H9 (cell line): Measurements from ENCODE around the gene AFAP1. TPM values are rescaled to one million over a fixed set of nuclear protein-coding genes. Genes with fewer than 3 reads are reported as not detected.

ENCODE experiments used
- DNase-seq: peaks from one replicate; pipeline ENCODE4 v3.0.0-alpha.2; 2017
- H2AFZ ChIP-seq: one replicate; pipeline ENCODE4 v1.6.1; 2013; ENCODE audit warnings: mild to moderate bottlenecking, low read length, control low read depth, moderate library complexity
- H2AK5ac ChIP-seq: 2 replicates; pipeline ENCODE4 v1.6.1; 2013; ENCODE audit warnings: low read length, control low read depth, mixed read lengths; ENCODE audit not compliant: insufficient read length
- H2BK120ac ChIP-seq: one replicate; pipeline ENCODE4 v1.6.1; 2013; ENCODE audit warnings: low read depth, mild to moderate bottlenecking, low read length, control low read depth, inconsistent platforms; ENCODE audit not compliant: poor library complexity, severe bottlenecking
- H2BK12ac ChIP-seq: 2 replicates; pipeline ENCODE4 v1.6.1; 2013; ENCODE audit warnings: low read length, control low read depth, mixed read lengths, low read depth; ENCODE audit not compliant: insufficient read length
- H2BK15ac ChIP-seq: 2 replicates; pipeline ENCODE4 v1.6.1; 2013; ENCODE audit warnings: low read depth, low read length, control low read depth
- H2BK20ac ChIP-seq: one replicate; pipeline ENCODE4 v1.6.1; 2013; ENCODE audit warnings: low read depth, mild to moderate bottlenecking, low read length, control low read depth, inconsistent platforms; ENCODE audit not compliant: poor library complexity, severe bottlenecking
- H2BK5ac ChIP-seq: 2 replicates; pipeline ENCODE4 v1.6.1; 2013; ENCODE audit warnings: low read length, control low read depth, mixed read lengths; ENCODE audit not compliant: insufficient read length
- H3K14ac ChIP-seq: 2 replicates; pipeline ENCODE4 v1.6.1; 2013; ENCODE audit warnings: low read length, control low read depth; ENCODE audit not compliant: insufficient read depth
- H3K18ac ChIP-seq: 2 replicates; pipeline ENCODE4 v1.6.1; 2013; ENCODE audit warnings: low read depth, mild to moderate bottlenecking, mixed read lengths, low read length, control low read depth; ENCODE audit not compliant: insufficient read length
- H3K23ac ChIP-seq: 2 replicates; pipeline ENCODE4 v1.6.1; 2013; ENCODE audit warnings: low read length, control low read depth, mixed read lengths, low read depth; ENCODE audit not compliant: insufficient read length
- H3K23me2 ChIP-seq: 2 replicates; pipeline ENCODE4 v1.6.1; 2013; ENCODE audit warnings: low read depth, mild to moderate bottlenecking, mixed read lengths, low read length, control low read depth; ENCODE audit not compliant: insufficient read length, poor library complexity, severe bottlenecking
- H3K27ac ChIP-seq: 2 replicates; pipeline ENCODE4 v1.5.1; 2013; ENCODE audit warnings: low read length, control low read depth, mixed read lengths, low read depth; ENCODE audit not compliant: insufficient read length
- H3K27me3 ChIP-seq: 2 replicates; pipeline ENCODE4 v1.6.1; 2013; ENCODE audit warnings: low read length, control low read depth, inconsistent platforms; ENCODE audit not compliant: insufficient read depth
- H3K4ac ChIP-seq: 2 replicates; pipeline ENCODE4 v1.6.1; 2013; ENCODE audit warnings: low read depth, mild to moderate bottlenecking, control low read depth, inconsistent platforms, low read length, moderate library complexity
- H3K4me1 ChIP-seq: 2 replicates; pipeline ENCODE4 v1.6.1; 2013; ENCODE audit warnings: low read length, control low read depth, inconsistent platforms; ENCODE audit not compliant: insufficient read depth
- H3K4me2 ChIP-seq: 2 replicates; pipeline ENCODE4 v1.6.1; 2013; ENCODE audit warnings: low read length, control low read depth, mixed read lengths; ENCODE audit not compliant: insufficient read length, insufficient read depth
- H3K56ac ChIP-seq: 2 replicates; pipeline ENCODE4 v1.6.1; 2013; ENCODE audit warnings: low read depth, mild to moderate bottlenecking, mixed read lengths, low read length, control low read depth; ENCODE audit not compliant: insufficient read length
- H3K79me1 ChIP-seq: 2 replicates; pipeline ENCODE4 v1.6.1; 2013; ENCODE audit warnings: low read depth, mild to moderate bottlenecking, moderate library complexity, low read length, control low read depth, inconsistent platforms; ENCODE audit not compliant: insufficient read depth, poor library complexity, severe bottlenecking
- H3K79me2 ChIP-seq: 2 replicates; pipeline ENCODE4 v1.6.1; 2013; ENCODE audit warnings: low read length, control low read depth, inconsistent platforms; ENCODE audit not compliant: insufficient read depth
- H3K9ac ChIP-seq: 2 replicates; pipeline ENCODE4 v1.6.1; 2013; ENCODE audit warnings: low read length, control low read depth, mixed read lengths; ENCODE audit not compliant: insufficient read length; ENCODE audit errors: extremely low read depth
- H3K9me3 ChIP-seq: one replicate; pipeline ENCODE4 v1.6.1; 2013; ENCODE audit warnings: low read depth, low read length, inconsistent platforms; ENCODE audit not compliant: control insufficient read depth
- H3T11ph ChIP-seq: one replicate; pipeline ENCODE4 v1.6.1; 2013; ENCODE audit warnings: mild to moderate bottlenecking, low read length, control low read depth, inconsistent platforms
- H4K20me1 ChIP-seq: one replicate; pipeline ENCODE4 v1.6.1; 2013; ENCODE audit not compliant: control insufficient read depth, insufficient read length, insufficient read depth
- H4K5ac ChIP-seq: 2 replicates; pipeline ENCODE4 v1.6.1; 2013; ENCODE audit warnings: low read depth, mild to moderate bottlenecking, mixed read lengths, low read length, control low read depth; ENCODE audit not compliant: insufficient read length
- H4K8ac ChIP-seq: replicated peaks from 2 replicates; pipeline ENCODE4 v1.6.1; 2013; ENCODE audit warnings: low read length, control low read depth, mixed read lengths, low read depth; ENCODE audit not compliant: insufficient read length
- H4K91ac ChIP-seq: 2 replicates; pipeline ENCODE4 v1.6.1; 2013; ENCODE audit warnings: low read depth, mild to moderate bottlenecking, moderate library complexity, mixed read lengths, low read length, control low read depth; ENCODE audit not compliant: insufficient read length
- H3K27ac Mint-ChIP-seq, 3 experiments: 2 replicates in 2 of 3; 3 replicates in 1 of 3; pipeline ENCODE4 v1.8.0; 2020 to 2021; ENCODE audit warnings: mixed read lengths in 3 of 3, mild to moderate bottlenecking in 1 of 3, moderate library complexity in 1 of 3
- H3K27me3 Mint-ChIP-seq: 2 replicates; pipeline ENCODE4 v1.8.0; 2021; ENCODE audit warnings: low read depth, mild to moderate bottlenecking, moderate library complexity, mixed read lengths
- H3K36me3 Mint-ChIP-seq, 3 experiments: 2 replicates in 2 of 3; 3 replicates in 1 of 3; pipeline ENCODE4 v1.8.0; 2020 to 2021; ENCODE audit warnings: low read depth in 3 of 3, mixed read lengths in 3 of 3; ENCODE audit not compliant: insufficient read depth in 1 of 3
- H3K4me1 Mint-ChIP-seq, 2 experiments: 2 replicates each; pipeline ENCODE4 v1.8.0; 2020; ENCODE audit warnings: mixed read lengths in 2 of 2
- H3K4me3 Mint-ChIP-seq, 2 experiments: 2 replicates in 1 of 2; 3 replicates in 1 of 2; pipeline ENCODE4 v1.8.0; 2020 to 2021; ENCODE audit warnings: mild to moderate bottlenecking in 2 of 2, mixed read lengths in 2 of 2, moderate library complexity in 1 of 2
- H3K9me3 Mint-ChIP-seq, 2 experiments: 2 replicates in 1 of 2; 3 replicates in 1 of 2; pipeline ENCODE4 v1.8.0; 2020; ENCODE audit warnings: mild to moderate bottlenecking in 2 of 2, mixed read lengths in 2 of 2, moderate library complexity in 1 of 2
- CTCF ChIP-seq: fragments of 200-600 bp; sonication (generic); conservative IDR thresholded peaks from 3 replicates; pipeline ENCODE4 v1.8.0; 2021; ENCODE audit warnings: antibody characterized with exemption, mild to moderate bottlenecking
- WGBS: extraction: QIAGEN DNeasy Blood & Tissue Kit; methylation state at CpG from one replicate; pipeline ENCODE4 v1.1.7; 2013; ENCODE audit warnings: missing lambda C conversion rate, low lambda C conversion rate, mixed read lengths; ENCODE audit not compliant: insufficient read length; ENCODE audit errors: extremely low coverage; 5-methylcytosine and 5-hydroxymethylcytosine counted together
- total RNA-seq: library from RNA; stranded (reverse); gene quantifications from 2 replicates; pipeline ENCODE4 v1.2.1, GENCODE V29; 2021

AFAP1 gene
- total RNA-seq, 1 experiment from 2014 or later: 6.5 TPM

- no peak overlapping the region for H2BK12ac ChIP-seq
- H4K20me1 ChIP-seq: no peaks in the 10 kb centered on the region
- H2BK120ac ChIP-seq: no peak overlapping the region
- H3K4me2 ChIP-seq: no peak overlapping the region
- no peak overlapping the region for H2BK15ac ChIP-seq
- WGBS: no CpG with 5 or more reads among the region's 6 CpGs
- Mint-ChIP-seq H3K4me3 (no peak overlapping the region), H3K9me3 (0 out of 5 replicates have a peak, but pooled peaks cover 0 to 4% of the 10 kb centered on the region in 2 experiments), H3K36me3 (peaks cover 0 to 13% (median 0%) of the 10 kb centered on the region in 3 experiments; a peak in 2 of 7 replicates), H3K27ac (no peak overlapping the region), H3K27me3 (no peaks in the 10 kb centered on the region; the same call in 1 of the 2 replicates), H3K4me1 (peaks cover 53 to 65% of the 10 kb centered on the region in 2 experiments)
- no peak overlapping the region for H2BK5ac ChIP-seq
- H3K4me1 ChIP-seq: peaks cover 9% of the 10 kb centered on the region; the same call in 1 of the 2 replicates
- H3T11ph ChIP-seq: no peak overlapping the region
- TF ChIP-seq CTCF: no peak
- no peaks in the 10 kb centered on the region for H3K27me3 ChIP-seq
- H4K5ac ChIP-seq: no peak overlapping the region
- no peak overlapping the region for H3K9ac ChIP-seq
- H2AFZ ChIP-seq: no peak overlapping the region
- H3K14ac ChIP-seq: no peak overlapping the region
- no peak overlapping the region for H3K4ac ChIP-seq
- H3K23ac ChIP-seq: no peak overlapping the region
- no peaks in the 10 kb centered on the region for H3K23me2 ChIP-seq
- no peak overlapping the region for H2BK20ac ChIP-seq
- no peaks in the 10 kb centered on the region for H3K9me3 ChIP-seq
- H3K56ac ChIP-seq: no peak overlapping the region
- no peaks in the 10 kb centered on the region for H3K79me1 ChIP-seq
- no peak overlapping the region for H4K91ac ChIP-seq
- DNase-seq: no peak
- H3K27ac ChIP-seq: no peak overlapping the region
- no peak overlapping the region for H2AK5ac ChIP-seq
- H3K79me2 ChIP-seq: peaks cover 6% of the 10 kb centered on the region; the same call in 1 of the 2 replicates
- H3K18ac ChIP-seq: no peak overlapping the region
- no peak overlapping the region for H4K8ac ChIP-seq
These were observed 23.8 kb downstream of the AFAP1 start for GRCh38 chr4:7915875-7916242.
